ENCODE data around the gene LENG8.
"Not testable (repeated sequence)": the region's sequence is repeated elsewhere in the genome, so short reads cannot be mapped to it uniquely, and the experiment has no call there.

The LENG8 gene

DNA sequence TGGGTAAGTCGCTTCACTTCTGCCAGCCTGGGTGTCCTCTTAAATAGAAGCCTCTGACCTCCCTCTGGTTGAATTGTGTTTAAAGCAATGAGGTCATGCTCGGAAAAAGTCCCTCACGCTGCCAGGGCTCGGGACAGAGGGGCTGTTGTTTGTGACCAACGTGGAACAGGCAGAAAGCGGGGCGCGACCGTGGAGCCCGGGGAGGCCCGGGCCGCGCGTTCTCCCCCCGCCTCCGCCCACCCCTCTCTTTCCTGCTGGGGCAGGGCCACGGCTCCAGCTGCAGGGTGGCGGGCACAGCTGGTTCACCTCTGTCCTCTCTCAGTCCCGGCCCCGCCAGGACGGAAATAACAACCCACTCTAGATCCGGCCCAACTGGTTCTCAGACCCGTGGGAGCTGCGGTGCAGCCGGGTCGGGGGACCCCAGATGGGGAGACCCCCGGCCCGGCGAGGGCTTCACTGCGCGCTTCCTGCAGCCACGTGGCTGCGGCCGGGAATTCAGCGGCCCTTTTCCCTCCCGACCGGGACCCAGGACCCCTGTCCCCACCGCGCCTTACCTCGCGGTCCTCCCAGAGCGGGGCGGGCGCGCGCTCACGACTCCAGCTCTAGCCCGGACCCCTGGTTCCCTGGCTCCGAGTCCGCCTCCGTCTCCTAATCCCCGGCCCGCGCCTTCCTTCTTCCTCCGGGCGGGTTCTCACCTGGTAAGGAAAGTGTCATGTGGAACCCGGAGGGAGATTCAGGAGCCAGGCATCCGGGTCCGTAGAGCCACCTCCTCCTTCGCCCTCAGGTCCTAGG lies 22.2 kb downstream of the LENG8 start:
- no peak for DNase-seq
- in situ Hi-C loops (cut with HindIII; ENCODE audit: low pct_ligation_motif_present, low pct_unique_long_range_greater_than_20kb, low sequenced_read_pairs) = no loop called here

DNA sequence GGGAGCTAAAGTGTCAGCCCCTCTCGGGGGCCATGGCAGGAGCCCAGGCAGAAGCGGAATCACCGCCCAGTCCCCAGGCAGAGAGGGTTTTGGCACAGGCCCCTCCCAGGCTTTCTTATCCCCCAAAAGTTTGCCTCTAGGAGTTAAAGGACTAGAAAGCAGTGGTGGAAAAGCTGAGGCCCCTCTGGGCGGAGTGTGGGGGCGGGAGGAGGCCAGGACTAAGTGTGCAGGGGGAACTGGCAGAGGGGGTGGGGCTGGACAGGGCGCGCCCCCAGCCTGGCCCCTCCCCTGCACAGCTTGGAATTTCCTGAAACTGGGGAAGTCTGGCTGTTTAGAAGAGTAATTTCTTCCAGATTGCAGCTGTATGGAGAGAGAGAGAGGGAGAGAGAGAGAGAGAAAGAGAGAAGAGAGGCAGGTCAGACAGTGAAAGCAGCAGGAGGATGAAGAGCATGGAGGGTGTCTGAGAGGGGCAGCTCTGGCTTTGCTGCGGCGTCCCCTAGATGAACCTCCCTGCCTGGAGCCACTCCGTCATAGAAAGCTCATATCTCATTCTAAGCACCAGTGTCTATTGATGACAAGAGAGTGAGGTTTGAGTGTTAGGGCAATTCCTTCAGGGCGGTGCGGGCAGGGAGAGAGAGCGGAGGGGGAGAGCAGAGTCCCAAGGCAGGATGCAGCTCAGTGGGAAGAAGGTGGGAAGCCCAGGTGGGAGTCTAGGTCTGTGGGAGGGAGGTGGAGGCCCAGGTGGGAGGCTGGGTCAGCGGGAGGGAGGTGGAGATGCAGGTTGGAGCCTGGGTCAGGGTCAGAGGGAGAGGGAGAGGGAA lies 24.3 kb downstream of the LENG8 start, which contains the start of gene CDC42EP5:
TSS of gene CDC42EP5 (minus strand) at position 226 of the 821 bp plus-strand sequence. CDS start 7,749 bp downstream, outside the sequence.
- peak; percentile 5 for DNase-seq
- in situ Hi-C loops (cut with HindIII; ENCODE audit: low pct_ligation_motif_present, low pct_unique_long_range_greater_than_20kb, low sequenced_read_pairs) = no loop called here

DNA sequence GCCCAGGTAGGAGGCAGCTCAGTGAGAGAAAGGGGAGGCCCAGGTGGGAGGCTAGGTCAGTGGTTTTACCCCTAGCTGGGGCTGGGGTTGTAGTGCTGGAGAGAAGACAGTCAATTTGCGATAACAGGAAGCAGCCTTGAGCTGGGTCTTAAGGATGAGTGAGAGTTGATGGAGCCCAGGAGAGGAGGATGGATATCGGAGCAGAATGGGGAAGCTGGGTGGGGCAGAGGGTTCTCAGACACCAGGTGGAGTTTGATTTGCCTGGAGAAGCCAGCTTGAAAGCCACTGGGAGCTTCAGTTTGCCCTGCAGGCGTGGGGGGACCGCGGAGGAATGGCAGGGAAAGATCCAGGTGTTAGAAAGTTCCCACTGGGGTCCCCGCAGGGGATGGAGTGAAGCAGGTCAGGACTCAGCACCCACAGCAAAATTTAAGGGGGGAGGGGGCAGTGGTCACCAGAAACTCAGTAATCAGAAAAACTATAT lies 24.9 kb downstream of the LENG8 start:
- in situ Hi-C loops (cut with HindIII; ENCODE audit: low pct_ligation_motif_present, low pct_unique_long_range_greater_than_20kb, low sequenced_read_pairs) = no loop called here
- DNase-seq = no peak

DNA sequence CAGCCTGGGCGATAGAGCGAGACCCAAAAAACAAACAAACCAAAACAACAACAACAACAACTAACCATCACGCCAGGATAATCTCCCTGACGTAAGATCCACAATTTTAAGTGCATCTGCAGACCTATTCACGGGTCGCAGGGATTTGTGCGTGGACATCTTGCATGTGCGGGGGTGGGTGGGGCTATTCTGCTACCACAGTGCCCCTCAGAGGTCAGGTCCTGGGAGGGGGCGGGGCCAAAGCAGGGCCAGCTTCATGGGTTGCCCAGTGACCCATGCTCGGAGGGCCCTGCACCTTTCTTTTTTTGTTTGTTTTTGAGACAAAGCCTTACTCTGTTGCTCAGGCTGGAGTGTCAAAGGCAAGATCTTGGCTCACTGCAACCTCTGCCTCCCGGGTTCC lies 26.7 kb downstream of the LENG8 start:
- DNase-seq = no peak
- in situ Hi-C loops (cut with HindIII; ENCODE audit: low pct_ligation_motif_present, low pct_unique_long_range_greater_than_20kb, low sequenced_read_pairs) = no loop called here

DNA sequence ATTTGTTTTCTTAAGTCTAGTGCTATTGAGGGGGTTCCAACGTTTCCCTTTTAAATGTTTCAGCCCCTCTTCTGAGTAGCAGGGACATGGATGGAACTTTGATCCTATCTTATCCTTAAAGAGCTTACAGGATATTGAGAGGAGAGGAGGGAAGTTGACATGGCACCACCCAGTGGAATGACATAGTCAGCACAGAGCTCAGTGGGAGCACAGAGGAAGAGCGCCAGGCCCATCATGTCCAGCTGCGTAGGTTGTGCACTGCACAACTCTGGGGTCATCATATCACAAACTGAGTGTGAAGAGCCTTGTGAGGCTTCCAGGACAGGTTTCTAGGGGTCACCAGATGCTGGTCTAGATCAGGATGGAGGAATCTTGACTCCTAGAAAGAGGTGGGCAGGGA lies 28.7 kb downstream of the LENG8 start:
- DNase-seq = no peak
- in situ Hi-C loops (cut with HindIII; ENCODE audit: low pct_ligation_motif_present, low pct_unique_long_range_greater_than_20kb, low sequenced_read_pairs) = no loop called here

DNA sequence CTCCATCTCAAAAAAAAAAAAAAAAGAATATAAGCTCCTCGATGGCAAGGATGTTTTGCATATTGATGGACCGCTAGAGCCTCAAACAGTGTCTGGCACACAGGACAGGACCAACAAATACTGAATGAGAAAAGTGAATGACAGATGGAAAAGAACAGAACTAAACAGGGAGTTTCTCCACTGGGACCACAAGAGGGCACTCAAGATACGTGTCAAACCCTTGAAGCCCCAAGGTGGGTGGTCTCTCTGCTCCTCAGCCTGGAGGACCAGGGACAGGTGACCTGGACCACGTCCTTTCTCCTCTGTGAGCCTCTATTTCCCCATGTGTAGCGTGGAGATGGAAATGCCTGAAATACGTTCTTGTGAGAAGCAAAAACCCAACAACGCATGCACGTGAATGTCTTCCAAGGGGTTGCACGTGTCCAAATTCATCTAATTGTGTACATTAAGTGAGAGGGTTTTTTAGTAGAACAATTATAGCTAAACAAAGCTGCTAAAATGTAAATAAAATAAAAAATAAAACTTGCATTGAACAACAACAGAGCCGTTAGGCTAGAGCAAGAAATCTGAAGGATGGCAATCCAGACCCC lies 29.8 kb downstream of the LENG8 start:
- DNase-seq = peak; percentile 31
- in situ Hi-C loops (cut with HindIII; ENCODE audit: low pct_ligation_motif_present, low pct_unique_long_range_greater_than_20kb, low sequenced_read_pairs) = no loop called here

DNA sequence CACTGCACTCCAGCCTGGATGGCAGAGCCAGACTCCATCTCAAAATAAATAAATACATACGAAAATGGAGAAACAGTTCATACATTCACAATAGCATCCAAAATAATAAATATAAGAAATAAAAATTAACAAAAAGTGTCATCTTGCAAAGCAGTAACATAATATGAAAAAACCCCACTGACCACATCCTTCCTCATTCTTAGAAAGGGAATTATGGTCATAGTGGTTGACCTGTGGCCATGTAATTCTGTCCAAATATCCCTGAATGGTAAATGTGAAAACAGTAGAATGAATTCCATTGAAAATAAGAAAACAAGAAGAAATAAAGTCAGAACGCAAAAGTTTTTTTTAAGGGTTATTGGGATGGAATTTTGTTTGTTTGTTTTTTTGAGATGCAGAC lies 31.1 kb downstream of the LENG8 start:
- DNase-seq = no peak
- in situ Hi-C loops (cut with HindIII; ENCODE audit: low pct_ligation_motif_present, low pct_unique_long_range_greater_than_20kb, low sequenced_read_pairs) = no loop called here

DNA sequence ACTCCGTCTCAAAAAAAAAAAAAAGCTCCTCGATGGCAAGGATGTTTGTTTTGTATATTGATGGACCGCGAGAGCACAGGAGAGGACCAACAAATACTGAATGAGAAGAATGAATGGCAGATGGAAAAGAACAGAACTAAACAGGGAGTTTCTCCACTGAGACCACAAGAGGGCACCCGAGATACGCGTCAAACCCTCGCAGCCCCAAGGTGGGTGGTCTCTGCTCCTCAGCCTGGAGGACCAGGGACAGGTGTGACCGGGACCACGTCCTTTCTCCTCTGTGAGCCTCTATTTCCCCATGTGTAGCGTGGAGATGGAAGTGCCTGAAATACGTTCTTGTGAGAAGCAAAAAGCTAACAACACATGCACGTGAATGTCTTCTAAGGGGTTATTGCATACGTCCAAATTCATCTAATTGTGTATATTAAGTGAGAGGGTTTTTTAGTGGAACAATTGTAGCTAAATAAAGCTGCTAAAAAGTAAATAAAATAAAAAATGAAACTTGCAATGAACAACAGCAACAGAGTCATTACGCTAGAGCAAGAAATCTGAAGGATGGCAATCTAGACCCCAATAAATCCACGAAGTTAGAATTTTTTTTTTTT lies 32.4 kb downstream of the LENG8 start:
- peak; percentile 34 for DNase-seq
- in situ Hi-C loops (cut with HindIII; ENCODE audit: low pct_ligation_motif_present, low pct_unique_long_range_greater_than_20kb, low sequenced_read_pairs) = no loop called here

DNA sequence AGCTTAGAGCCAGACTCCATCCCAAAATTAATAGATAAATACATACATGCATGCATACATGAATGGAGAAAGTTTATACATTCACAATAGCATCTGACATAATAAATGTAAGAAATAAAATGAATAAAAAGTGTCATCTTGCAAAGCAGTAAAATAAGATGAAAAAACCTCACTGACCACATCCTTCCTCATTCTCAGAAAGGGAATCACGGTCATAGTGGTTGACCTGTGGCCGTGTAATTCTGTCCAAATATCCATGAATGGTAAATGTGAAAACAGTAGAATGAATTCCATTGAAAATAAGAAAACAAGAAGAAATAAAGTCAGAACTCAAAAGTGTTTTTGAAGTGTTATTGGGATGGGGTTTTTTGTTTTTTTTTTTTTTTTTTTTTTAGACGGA lies 33.9 kb downstream of the LENG8 start:
- DNase-seq = no peak
- in situ Hi-C loops (cut with HindIII; ENCODE audit: low pct_ligation_motif_present, low pct_unique_long_range_greater_than_20kb, low sequenced_read_pairs) = no loop called here

DNA sequence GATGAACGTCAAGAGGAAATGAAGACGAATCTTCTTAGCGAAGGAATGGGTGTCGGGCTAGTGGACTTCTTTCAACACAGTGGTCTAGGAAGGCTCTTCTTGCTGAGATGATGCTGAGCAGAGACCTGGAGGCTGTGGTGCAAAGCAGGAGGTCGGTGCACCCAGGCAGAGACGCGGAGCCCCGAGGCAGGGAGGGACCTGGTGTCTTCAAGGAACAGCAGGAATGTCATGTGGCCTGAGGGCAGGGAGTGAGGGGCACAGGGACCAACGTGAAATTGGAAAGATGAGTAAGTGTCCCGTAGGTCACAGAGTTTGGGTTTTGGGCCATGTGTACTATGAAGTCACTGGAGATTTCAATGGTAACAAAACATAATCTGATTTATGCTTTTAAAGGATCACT lies 35.5 kb downstream of the LENG8 start:
- in situ Hi-C loops (cut with HindIII; ENCODE audit: low pct_ligation_motif_present, low pct_unique_long_range_greater_than_20kb, low sequenced_read_pairs) = no loop called here
- no peak for DNase-seq

DNA sequence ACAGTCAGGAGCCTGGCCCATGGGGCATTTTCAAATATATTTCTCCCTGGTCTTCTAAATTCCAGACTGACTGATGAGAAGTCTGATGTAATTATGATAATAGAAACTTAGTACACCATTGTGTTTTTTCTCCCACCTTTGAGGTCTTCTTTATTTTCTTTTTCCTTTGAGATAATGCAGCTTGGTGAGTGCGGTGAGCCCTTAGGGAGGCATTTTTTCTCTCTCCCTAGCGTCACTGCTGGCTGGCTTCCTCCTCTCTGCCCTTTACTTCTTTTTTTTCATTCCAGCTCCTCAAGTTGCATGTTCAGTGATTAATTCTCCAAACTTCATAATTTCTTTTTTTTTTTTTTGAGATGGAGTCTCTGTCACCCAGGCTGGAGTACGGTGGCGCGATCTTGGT lies 36.9 kb downstream of the LENG8 start:
- in situ Hi-C loops (cut with HindIII; ENCODE audit: low pct_ligation_motif_present, low pct_unique_long_range_greater_than_20kb, low sequenced_read_pairs) = no loop called here
- DNase-seq = no peak

DNA sequence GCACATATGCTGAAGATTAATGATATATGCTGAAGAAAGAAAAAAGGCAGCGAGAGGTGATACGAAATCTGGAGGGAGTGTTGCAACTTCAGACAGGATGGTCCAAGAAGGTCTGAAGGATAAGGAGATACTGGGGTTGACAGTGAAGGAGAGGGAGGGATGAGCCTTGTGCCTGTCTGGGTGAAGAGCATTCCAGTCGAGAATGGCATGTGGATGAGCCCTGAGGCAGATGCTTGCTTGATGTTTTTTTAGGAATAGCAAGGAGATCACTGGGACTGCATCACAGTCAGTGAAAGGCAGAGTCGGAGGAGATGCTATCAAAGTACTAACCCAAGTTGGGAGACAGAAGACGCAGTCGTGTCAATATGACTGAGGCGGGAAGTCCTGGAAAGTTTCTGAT lies 40.3 kb downstream of the LENG8 start:
- in situ Hi-C loops (cut with HindIII; ENCODE audit: low pct_ligation_motif_present, low pct_unique_long_range_greater_than_20kb, low sequenced_read_pairs) = no loop called here
- no peak for DNase-seq

DNA sequence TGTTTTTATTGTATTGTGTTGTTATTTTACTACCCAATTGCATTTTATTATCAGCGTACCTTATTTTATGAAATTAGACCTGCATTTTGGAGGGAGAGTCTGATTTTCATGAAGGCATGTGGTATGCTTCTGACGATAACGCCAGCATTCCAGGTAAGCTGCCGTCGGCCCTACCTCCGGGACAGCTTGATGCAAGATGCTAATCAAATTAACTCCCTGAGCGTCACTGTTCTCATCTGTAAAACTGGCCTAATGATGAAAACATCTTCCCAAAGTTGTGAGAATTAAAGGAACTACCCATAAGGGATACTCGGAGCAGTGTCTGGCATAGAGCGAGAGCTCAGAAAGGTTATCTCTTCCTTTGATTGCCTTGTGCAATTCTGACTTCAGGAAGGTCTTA lies 40.8 kb downstream of the LENG8 start:
- in situ Hi-C loops (cut with HindIII; ENCODE audit: low pct_ligation_motif_present, low pct_unique_long_range_greater_than_20kb, low sequenced_read_pairs) = no loop called here
- DNase-seq = no peak

DNA sequence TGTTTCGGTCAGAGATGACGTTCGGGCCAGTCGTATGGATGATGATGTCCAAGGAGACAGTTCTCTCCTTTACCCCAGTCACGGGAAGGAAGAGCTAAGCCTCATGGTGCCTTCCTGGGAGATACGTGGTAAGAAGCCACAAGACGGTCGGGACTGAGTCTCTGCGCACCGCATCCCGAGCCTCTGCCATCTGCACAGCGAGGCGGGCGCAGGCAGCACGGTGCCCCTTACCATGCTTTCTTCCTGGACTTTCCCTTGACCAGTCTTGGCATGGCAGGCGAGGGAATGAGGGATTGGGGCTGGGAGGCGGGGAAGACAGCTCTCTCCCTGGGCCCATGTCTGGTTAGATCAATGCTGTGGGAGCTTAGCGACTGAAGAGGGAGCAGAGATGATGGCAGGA lies 43.6 kb downstream of the LENG8 start:
- in situ Hi-C loops (cut with HindIII; ENCODE audit: low pct_ligation_motif_present, low pct_unique_long_range_greater_than_20kb, low sequenced_read_pairs) = no loop called here
- no peak for DNase-seq

DNA sequence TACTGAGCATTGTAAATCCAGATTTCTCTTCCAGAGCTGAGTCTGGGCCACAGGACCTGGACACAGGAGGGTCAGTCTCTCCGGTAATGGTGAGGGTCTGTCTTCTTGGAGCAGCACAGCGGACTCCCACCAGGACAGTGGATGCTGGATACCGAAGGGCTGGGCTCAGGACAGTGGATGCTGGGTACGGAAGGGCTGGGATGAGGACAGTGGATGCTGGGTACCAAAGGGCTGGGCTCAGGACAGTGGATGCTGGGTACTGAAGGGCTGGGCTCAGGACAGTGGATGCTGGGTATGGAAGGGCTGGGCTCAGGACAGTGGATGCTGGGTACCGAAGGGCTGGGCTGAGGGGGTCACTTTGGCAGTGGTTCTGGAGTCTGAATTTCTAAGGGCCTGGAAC lies 44.1 kb downstream of the LENG8 start:
- DNase-seq; in situ Hi-C loops (cut with HindIII; ENCODE audit: low pct_ligation_motif_present, low pct_unique_long_range_greater_than_20kb, low sequenced_read_pairs): not testable (repeated sequence)

DNA sequence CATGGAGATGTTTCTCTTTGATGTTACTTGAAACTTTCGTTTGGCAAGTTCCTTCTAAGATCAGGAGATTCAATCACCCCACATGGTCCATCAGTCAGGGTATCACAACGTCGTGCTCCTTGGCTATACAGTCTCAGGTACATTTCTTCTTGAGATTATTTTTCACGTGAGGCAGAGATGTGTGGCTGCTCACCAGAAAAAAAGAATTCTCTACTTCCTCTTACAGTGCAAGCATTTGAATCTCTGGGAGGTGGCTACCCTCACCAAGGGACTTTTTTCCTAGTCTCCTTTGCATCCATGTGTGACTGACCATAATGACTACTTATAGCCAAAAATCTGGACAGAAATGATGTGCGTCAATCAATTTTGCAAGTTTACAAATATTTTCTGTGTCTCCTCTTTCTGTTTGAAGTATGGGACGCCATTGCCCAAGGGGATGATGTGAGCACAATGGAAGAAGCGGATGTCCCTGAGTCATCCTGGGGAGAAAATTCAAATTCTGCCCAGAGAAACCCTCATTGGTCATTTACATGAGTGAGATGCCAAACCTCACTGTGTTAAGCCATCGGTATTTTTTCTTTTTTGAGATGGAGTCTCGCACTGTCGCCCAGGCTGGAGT lies 45.1 kb downstream of the LENG8 start:
- in situ Hi-C loops (cut with HindIII; ENCODE audit: low pct_ligation_motif_present, low pct_unique_long_range_greater_than_20kb, low sequenced_read_pairs) = no loop called here
- no peak for DNase-seq

DNA sequence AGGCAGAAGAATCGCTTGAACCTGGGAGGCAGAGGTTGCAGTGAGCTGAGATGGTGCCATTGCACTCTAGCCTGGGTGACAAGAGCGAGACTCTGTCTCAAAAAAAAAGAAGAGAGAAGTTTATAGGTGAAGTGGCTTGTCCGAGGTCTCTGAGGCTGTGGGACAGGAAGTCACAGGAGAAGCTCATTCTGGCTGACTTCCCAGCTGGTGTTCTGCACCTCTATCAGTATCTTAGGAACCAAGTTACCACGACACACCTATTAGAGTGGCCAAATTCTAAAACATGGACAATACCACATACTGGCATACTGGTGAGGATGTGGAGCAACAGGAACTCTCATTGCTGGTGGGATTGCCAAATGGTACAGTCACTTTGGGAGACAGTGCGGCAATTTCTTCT lies 46.3 kb downstream of the LENG8 start:
- in situ Hi-C loops (cut with HindIII; ENCODE audit: low pct_ligation_motif_present, low pct_unique_long_range_greater_than_20kb, low sequenced_read_pairs); DNase-seq: not testable (repeated sequence)

DNA sequence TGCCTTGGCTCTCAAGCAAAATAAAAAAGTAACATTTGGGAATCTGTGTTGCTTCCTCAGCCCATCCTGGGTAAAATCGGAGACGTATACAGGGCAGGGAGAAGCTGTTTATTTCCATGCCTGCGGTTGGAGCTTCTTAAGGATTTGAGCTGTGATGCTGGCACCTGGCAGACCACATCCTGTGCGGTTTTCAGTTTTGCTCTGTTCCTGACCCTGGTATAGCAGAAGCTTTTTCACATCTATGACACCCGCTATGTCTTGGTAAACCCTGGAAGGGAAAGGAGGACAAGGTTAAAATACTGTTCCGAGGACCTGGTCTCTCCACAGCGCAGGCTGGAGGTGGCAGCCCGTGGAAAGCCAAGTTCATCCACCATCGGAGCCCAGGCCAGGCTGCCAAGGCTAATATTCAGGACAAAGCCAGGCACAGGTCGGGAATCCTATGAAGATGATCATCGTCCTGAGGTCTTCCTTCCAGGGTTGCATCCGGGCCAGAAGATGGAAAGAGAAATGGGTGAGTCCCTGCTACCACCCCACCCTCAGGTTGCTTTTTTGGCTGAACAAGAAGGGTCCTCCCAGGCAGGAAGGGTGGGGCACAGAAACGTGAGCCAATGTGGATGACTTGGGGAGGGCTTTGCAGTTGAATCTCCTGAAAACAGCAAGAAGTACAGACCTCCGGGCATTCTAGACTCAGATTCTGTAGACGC lies 48.9 kb downstream of the LENG8 start:
- DNase-seq; in situ Hi-C loops (cut with HindIII; ENCODE audit: low pct_ligation_motif_present, low pct_unique_long_range_greater_than_20kb, low sequenced_read_pairs): not testable (repeated sequence)
